Muscle of leg (tissue), 11 donors: ENCODE data around the gene F11. TPM values are rescaled to one million over a fixed set of nuclear protein-coding genes. Genes with fewer than 3 reads are reported as not detected.
"Not testable (repeated sequence)": the region's sequence is repeated elsewhere in the genome, so short reads cannot be mapped to it uniquely, and the experiment has no call there.

Experiments
- DNase-seq: peaks from one replicate; pipeline ENCODE4 v3.0.0; 2013
- H3K27ac ChIP-seq: one replicate; pipeline ENCODE4 v1.5.1; 2013; ENCODE audit warnings: mild to moderate bottlenecking, low read length, control low read depth
- H3K27me3 ChIP-seq: one replicate; pipeline ENCODE4 v1.6.1; 2013; ENCODE audit warnings: low read length; ENCODE audit not compliant: control insufficient read depth, insufficient read depth
- H3K36me3 ChIP-seq: one replicate; pipeline ENCODE4 v1.6.1; 2013; ENCODE audit warnings: low read length; ENCODE audit not compliant: control insufficient read depth, insufficient read depth
- H3K4me1 ChIP-seq: one replicate; pipeline ENCODE4 v1.6.1; 2013; ENCODE audit warnings: low read length; ENCODE audit not compliant: control insufficient read depth, insufficient read depth
- H3K4me3 ChIP-seq: one replicate; pipeline ENCODE4 v1.5.1; 2013; ENCODE audit warnings: low read length, control low read depth
- H3K9me3 ChIP-seq: replicated peaks from 2 replicates; pipeline ENCODE4 v1.6.1; 2013; ENCODE audit warnings: low read depth, low read length; ENCODE audit not compliant: control insufficient read depth
- WGBS: methylation state at CpG from one replicate; pipeline ENCODE4 v1.1.5; 2013; ENCODE audit warnings: missing lambda C conversion rate; ENCODE audit not compliant: insufficient coverage; 5-methylcytosine and 5-hydroxymethylcytosine counted together
- polyA plus RNA-seq, 8 donors: library from polyadenylated mRNA; unstranded; fragments of 120-200 nt; gene quantifications; one replicate each; pipeline versions ENCODE4 v1.2.1 to v1.2.3, GENCODE V29; 2013; ENCODE audit warnings: inconsistent platforms in 1 of 8, low replicate concordance in 1 of 8; ENCODE audit not compliant: insufficient read length in 8 of 8, insufficient read depth in 1 of 8
- total RNA-seq: library from RNA; stranded (reverse); fragments of 120-200 nt; gene quantifications from one replicate; pipeline ENCODE4 v1.2.4, GENCODE V29; 2013

F11 gene
- total and polyA plus RNA-seq, 9 donors = 0.20 to 0.41 TPM; not detected in 7

DNA sequence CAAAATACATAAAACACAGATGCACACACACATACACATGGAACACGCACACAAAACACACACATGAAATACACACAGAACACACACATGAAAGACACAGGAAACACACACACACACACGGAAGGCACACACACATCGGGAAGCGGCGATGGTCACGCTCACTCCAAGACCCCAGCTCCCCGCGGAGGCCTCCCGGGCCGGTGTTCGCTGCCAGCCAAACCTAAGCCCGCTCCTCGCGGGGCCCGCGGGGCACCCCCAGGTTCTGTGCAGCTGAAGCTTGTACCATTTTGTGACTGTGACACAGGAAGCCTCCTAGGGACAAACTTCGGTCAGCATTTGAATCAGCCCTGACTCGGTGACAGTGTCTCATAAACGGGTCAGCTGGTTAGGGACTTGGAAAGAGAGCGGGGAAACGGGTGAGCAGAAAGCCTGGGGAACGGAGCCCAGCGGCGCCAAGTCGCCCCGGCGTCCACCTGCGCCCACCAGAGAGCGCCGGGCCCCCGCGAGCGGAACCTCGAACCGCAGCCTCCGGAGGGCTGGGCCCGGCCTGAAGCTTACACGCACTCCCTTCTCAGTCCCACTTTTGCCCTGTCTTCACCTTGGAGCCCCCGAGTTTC, 32.1 kb downstream of the F11 start:
- no peak overlapping the region for H3K27ac ChIP-seq
- 15% methylated on average over 33 of the region's 39 CpGs for WGBS
- no peak for DNase-seq
- H3K4me1 ChIP-seq = peaks cover 3% of the 10 kb centered on the region
- H3K9me3 ChIP-seq = no peaks in the 10 kb centered on the region
- no peak overlapping the region for H3K4me3 ChIP-seq
- no peaks in the 10 kb centered on the region for H3K36me3 ChIP-seq
- H3K27me3 ChIP-seq = peaks cover 10% of the 10 kb centered on the region

GRCh38 chr4:186299291-186299690, 33.3 kb downstream of the F11 start:
- DNase-seq = no peak
- H3K27ac ChIP-seq = no peak overlapping the region
- peaks cover 10% of the 10 kb centered on the region for H3K27me3 ChIP-seq
- no peak overlapping the region for H3K4me3 ChIP-seq
- WGBS = 88% methylated on average over 1 of the region's 5 CpGs
- no peaks in the 10 kb centered on the region for H3K36me3 ChIP-seq
- H3K4me1 ChIP-seq = peaks cover 3% of the 10 kb centered on the region
- no peaks in the 10 kb centered on the region for H3K9me3 ChIP-seq

DNA sequence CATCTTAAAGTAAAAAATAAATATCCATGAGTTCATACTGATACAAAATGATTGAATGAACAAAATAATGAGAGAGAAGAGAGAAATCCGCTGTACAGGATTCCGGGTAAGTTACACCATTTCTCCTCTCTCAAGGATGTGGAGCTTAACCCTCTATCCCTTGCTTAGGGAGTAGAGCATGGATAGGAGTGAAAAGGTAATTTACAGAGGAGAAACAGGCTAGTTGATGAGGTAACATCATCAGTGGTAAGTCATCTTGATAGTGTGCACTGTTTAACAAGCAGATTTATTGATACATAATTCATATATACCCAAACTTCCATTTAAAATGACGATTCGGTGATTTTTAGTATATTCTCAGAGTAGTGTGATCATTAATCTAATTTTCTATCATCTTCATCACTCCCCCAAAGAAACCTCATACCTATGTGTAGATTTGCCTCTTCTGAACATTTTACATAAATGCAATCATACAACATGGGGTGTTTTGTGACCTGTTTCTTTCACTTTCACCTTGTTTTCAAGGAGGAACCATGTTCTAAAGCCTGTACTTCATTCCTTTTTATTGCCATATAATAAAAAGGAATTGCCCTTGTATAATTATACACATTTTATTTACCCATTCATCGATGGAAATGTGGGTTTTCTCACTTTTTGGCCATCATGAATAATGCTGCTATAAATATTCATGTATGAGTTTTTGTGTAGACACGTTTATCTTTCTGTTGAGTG, 34.8 kb downstream of the F11 start:
- no CpG with 5 or more reads among the region's 6 CpGs for WGBS
- H3K4me1 ChIP-seq = peaks cover 3% of the 10 kb centered on the region
- no peak overlapping the region for H3K27ac ChIP-seq
- H3K36me3 ChIP-seq = no peaks in the 10 kb centered on the region
- H3K9me3 ChIP-seq = no peaks in the 10 kb centered on the region
- H3K4me3 ChIP-seq = no peak overlapping the region
- H3K27me3 ChIP-seq = peaks cover 13% of the 10 kb centered on the region
- no peak for DNase-seq

GRCh38 chr4:186304216-186304615, 38.2 kb downstream of the F11 start:
- H3K4me3 ChIP-seq = no peak overlapping the region
- H3K27ac ChIP-seq = no peak overlapping the region
- DNase-seq = no peak
- H3K27me3 ChIP-seq = peaks cover 5% of the 10 kb centered on the region
- no peaks in the 10 kb centered on the region for H3K9me3 ChIP-seq
- no peaks in the 10 kb centered on the region for H3K36me3 ChIP-seq
- 89% methylated on average over 1 of the region's 5 CpGs for WGBS
- no peaks in the 10 kb centered on the region for H3K4me1 ChIP-seq

- no peaks in the 10 kb centered on the region for H3K9me3 ChIP-seq
- no peak overlapping the region for H3K4me3 ChIP-seq
- whole genome bisulfite sequencing = 9% methylated on average over 6 of the region's 13 CpGs
- no peaks in the 10 kb centered on the region for H3K36me3 ChIP-seq
- DNase-seq = peak; percentile 68
- no peaks in the 10 kb centered on the region for H3K4me1 ChIP-seq
- H3K27me3 ChIP-seq = peaks cover 5% of the 10 kb centered on the region
- H3K27ac ChIP-seq = no peak overlapping the region
These were observed 39.0 kb downstream of the F11 start for GRCh38 chr4:186304866-186305505.

DNA sequence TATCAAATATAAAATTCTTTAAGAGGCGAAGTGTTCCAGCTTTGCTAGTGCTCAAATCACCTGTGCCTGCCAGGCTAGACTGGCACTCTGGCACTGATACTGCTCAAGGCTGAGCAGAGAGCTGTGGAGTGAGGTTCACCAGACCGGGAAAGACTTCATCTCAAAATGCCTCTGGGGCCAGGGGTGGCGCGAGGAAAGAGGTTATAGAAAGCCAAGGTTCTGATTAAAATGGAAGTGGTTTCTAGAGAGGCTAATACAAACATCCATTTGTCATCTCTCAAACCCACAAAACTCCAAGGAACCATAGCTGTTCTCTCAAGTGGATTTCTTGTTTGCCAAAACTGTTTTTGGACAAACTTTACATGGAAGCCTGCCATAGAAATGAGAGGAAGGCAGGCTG, 41.5 kb downstream of the F11 start:
- peak; percentile 55 for DNase-seq
- peaks cover 5% of the 10 kb centered on the region for H3K27me3 ChIP-seq
- H3K36me3 ChIP-seq = no peaks in the 10 kb centered on the region

DNA sequence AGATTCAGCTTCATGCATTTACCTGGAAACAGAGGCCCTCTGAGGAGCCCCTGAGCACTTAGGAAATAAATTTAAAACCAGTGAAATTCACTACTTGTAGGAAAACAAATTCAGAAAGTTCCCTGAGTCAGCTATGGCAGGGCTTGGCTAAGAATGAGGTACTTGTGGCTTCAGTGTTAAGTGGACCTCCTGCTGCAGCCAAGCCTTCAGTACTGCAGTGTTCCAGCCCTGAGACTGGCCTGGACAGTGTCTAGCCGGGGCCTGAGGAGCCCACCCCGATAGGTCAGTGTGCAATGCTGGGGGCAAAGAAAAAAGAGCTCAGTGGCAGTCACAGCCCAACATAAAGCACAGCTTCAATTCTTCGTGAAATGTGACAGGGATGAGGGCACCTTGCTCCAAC, 41.9 kb downstream of the F11 start:
- WGBS = 10% methylated on average over 2 of the region's 3 CpGs
- Histone ChIP-seq H3K4me1 (no peaks in the 10 kb centered on the region), H3K27ac (no peak overlapping the region), H3K36me3 (no peaks in the 10 kb centered on the region), H3K27me3 (peaks cover 5% of the 10 kb centered on the region), H3K4me3 (no peak overlapping the region), H3K9me3 (no peaks in the 10 kb centered on the region)
- no peak for DNase-seq

More for the DNA sequence above, 41.5 kb downstream of the F11 start:
- H3K9me3 ChIP-seq = no peaks in the 10 kb centered on the region
- 0% methylated on average over 1 of the region's 4 CpGs for WGBS
- H3K4me1 ChIP-seq = no peaks in the 10 kb centered on the region
- H3K27ac ChIP-seq = no peak overlapping the region
- no peak overlapping the region for H3K4me3 ChIP-seq

- H3K4me3 ChIP-seq = no peak overlapping the region
- H3K36me3 ChIP-seq = no peaks in the 10 kb centered on the region
- H3K4me1 ChIP-seq = no peaks in the 10 kb centered on the region
- peaks cover 2% of the 10 kb centered on the region for H3K27me3 ChIP-seq
- DNase-seq = peak; percentile 50
- WGBS = 22% methylated on average over 4 of the region's 6 CpGs
- no peaks in the 10 kb centered on the region for H3K9me3 ChIP-seq
- no peak overlapping the region for H3K27ac ChIP-seq
These were observed 52.5 kb downstream of the F11 start for GRCh38 chr4:186318481-186318880.

DNA sequence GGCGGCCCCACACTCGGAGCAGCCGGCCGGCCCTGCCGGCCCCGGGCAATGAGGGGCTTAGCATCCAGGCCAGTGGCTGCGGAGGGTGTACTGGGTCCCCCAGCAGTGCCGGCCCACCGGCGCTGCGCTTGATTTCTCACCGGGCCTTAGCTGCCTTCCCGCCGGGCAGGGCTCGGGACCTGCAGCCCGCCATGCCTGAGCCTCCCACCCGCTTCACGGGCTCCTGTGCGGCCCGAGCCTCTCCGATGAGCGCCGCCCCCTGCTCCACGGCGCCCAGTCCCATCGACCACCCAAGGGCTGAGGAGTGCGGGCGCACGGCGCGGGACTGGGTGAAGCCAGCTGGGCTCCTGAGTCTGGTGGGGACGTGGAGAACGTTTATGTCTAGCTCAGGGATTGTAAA, 58.7 kb downstream of the F11 start:
- not testable (repeated sequence) for H3K27ac ChIP-seq, H3K36me3 ChIP-seq, H3K27me3 ChIP-seq, H3K4me3 ChIP-seq, DNase-seq, H3K4me1 ChIP-seq, H3K9me3 ChIP-seq
- WGBS = 96% methylated on average over 21 of the region's 33 CpGs

- H3K4me3 ChIP-seq = no peak overlapping the region
- no peaks in the 10 kb centered on the region for H3K9me3 ChIP-seq
- no peaks in the 10 kb centered on the region for H3K36me3 ChIP-seq
- H3K27me3 ChIP-seq = no peaks in the 10 kb centered on the region
- no CpG with 5 or more reads among the region's 3 CpGs for WGBS
- H3K27ac ChIP-seq = no peak overlapping the region
- no peaks in the 10 kb centered on the region for H3K4me1 ChIP-seq
- DNase-seq = peak; percentile 6
These were observed 60.4 kb downstream of the F11 start for GRCh38 chr4:186326391-186326790.
